NCI-H187 (cell line): ENCODE data around the gene CCDC57.

ENCODE experiments used
- DNase-seq, 2 experiments: peaks; one replicate each; lab custom pipeline; 2025; lab: John Stamatoyannopoulos, UW

Gene CCDC57

DNA sequence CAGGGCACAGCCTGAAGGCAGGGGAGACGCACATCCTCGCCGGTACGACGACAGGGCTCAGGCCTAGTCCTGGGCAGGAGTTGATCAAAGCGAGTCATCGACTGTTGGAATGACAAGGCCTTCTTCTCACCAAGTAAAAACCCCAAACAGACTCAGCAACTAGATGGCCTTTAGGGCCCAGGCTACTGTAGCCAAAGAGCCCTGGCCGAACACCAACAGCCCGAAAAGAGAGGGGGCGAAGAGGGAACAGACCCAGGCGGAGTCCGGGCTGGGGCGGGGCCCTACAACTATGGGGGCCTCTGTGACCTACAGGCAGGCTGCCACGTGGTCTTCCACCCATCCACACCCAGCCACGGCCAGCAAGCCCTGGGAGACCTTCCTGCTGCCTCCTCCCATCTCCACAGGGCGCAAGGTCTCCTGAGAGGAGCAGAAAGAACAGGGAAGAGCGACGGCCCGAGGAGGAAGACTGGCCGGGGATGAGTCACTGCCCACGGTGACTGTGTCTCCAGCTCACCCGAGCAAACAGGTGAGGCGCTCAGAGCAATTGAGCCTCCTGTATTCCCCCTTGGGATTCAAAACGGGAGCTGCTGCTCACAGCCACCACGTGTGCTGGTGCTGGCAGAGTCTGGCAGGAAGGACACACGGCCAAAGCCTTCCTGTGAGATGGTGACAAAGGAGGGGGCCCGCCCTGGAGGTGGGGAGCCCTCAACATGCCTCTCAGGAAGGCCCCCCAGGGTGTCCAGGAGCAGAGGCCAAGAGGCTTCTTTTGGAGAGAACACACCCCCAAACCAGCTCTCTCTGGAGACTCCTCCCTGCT lies 33.9 kb upstream of the CCDC57 start:
- DNase-seq = no peak

DNA sequence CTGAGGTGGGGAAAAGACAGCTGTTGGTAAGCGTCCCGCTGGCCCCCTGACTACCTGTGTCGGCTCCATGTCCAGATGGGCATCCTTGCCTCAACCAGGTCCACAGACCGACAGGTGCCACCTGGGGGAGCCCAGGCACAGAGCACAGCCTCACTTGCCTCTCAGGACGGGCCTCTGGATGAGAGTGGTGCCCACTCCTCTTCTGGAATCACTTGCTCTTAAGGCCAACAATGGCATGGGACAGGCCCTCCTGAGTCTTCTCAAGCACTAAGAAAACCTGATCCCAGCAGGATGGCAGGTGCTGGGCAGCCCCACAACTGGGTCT lies 33.4 kb upstream of the CCDC57 start:
- no peak for DNase-seq

DNA sequence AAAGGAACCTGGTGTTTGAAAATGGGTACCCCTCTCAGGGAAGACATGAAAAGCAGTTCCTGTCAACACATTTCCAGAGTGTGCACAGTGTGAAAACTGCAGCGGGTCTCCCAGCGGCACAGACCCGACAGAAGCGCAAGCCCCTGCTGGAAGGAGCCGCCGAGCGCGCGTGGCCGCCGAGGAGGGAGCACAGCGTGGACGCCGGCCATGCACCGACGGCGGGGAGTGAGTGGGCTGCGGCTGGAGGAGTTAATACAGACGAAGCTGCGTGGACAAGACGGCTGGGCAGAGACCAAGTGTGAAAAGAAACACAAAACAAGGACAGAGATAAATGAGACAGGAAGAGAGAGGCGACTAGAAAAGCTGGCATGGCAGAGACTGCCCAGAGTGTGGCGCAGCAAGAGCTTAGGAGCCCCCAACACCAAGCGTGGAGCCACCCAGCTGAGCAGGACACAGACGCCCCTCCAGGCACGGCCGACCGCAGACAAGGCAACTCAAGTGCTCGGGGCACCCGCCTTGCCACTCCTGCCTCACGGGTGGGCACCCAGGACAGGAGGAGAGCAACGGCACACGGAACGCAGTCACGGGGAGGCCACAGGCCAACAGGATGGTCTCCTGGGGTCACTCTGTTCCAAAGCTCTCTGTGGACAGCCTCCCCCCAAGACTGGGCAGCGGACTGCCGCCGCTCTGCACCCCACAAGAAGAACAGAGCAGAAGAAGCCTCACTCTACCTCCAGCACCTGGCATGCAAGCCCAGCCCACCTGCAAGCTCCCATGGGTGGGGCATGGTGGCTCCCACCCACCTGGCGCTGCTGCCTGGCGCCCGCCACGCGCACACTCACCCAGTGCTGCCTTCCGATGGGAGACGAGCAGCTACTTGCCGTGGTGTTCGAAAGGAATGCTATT lies 32.7 kb upstream of the CCDC57 start:
- no peak for DNase-seq

DNA sequence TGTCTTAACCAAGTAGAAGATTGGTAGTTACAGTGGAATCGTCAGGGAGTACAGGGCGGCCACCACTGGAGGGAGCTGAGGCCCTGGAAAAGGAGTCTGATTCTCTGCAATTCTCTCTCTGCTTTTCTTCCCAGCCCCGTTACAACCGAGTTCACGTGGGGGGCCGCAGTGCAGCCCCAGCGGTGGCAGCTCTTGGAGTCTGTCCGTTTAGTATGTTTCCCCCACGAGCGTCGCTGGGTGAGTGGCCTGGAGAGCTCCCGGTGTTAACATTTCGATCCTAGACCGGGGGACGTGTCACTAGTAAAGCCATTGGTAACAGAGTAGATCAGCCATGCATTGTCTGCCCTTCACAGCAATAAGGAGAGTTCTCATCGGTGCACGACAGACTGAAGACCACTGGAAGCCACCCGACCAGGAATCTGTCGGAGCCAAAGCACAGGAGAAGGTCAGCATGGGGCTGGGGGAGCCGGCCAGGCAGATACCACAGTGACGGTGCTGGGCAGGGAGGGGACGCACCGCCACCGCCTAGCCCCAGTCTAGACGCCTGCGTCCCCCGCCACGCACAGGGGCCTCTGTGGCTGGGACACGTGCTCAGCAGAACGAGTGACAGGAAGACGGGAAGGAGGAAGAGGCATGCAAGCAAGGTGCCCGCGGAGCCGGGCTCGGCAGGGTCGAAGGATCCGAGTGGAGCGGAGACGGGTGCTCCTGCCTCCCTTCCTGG lies 31.9 kb upstream of the CCDC57 start:
- DNase-seq = no peak

DNA sequence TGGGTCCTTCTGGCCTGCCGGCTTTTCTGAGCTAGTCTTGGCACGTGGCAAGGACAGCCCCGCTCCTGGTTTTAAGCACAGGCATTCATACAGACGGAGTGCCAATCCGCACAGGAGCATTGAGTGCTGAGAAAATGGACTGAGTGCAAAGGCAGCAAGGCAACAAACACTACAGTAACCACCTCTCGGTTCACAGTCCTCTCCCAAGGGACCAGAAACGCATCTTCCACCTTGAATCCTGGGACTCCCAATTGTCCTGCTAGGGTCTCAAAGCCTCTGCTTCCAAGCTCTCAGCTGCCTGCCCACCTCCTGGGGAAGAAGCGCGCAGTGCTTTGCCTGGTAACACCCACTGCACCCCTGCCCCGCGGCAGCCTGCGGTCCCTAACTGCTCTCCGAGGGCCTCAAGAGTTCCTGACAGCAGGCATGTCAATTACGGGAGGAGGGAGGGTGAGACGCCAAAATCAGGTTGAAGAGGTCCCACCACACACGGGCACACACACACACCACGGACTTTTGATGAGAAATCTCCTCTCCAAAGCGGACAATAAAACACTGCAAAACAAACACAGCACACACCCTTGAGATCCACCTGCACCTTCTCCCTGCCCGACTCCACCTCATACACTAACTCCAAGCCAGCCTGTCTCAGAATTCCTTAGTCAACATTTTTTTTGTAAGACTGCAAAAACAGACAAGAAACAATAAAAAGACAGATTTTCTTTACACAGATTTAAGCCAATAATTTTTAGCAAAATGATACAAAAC lies 31.2 kb upstream of the CCDC57 start:
- DNase-seq = no peak

DNA sequence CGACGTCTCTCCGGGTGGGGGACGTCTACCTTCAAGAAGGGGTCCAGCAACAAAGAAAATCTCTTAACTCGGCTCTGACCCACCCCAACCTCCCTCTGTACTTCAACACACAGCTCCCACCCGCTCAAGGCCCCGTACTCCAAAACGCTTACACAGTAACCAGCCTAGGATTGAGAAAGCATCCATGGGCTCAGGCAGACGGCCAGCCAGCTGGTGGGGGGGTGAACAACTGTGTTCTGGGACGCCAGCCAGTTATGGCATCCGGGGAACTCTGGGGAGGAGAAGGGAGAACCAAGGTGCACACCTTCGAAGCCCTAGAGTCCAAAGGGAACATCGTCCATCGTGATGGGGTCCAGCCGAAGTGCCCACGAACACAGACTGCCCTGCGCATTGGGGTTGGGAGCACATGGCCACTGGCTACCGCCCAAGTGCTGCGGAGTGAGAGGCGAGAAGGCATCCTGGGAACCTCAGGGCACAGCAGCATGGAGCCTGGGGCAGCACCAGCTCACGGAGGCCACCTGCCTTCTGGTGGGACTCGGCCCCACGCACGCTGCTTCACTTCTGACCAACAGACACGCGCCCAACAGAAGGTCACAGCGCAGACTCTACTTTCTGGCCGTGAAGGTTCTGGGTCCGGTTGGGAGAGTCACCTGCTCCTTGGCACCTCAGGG lies 30.5 kb upstream of the CCDC57 start:
- no peak for DNase-seq

DNA sequence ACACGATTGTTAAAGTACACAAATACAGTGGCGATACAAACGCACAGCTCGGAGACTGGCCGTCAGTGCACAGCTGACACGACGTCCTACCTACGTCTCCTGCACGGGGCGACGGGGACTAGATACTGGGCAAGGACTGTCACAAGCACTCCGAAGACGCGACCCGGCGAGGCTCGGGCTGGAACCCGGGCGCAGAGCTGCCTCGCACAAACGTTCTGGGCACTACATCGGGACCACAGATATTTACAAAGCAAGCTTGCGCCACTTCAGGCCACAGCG lies 30.0 kb upstream of the CCDC57 start:
- no peak for DNase-seq

DNA sequence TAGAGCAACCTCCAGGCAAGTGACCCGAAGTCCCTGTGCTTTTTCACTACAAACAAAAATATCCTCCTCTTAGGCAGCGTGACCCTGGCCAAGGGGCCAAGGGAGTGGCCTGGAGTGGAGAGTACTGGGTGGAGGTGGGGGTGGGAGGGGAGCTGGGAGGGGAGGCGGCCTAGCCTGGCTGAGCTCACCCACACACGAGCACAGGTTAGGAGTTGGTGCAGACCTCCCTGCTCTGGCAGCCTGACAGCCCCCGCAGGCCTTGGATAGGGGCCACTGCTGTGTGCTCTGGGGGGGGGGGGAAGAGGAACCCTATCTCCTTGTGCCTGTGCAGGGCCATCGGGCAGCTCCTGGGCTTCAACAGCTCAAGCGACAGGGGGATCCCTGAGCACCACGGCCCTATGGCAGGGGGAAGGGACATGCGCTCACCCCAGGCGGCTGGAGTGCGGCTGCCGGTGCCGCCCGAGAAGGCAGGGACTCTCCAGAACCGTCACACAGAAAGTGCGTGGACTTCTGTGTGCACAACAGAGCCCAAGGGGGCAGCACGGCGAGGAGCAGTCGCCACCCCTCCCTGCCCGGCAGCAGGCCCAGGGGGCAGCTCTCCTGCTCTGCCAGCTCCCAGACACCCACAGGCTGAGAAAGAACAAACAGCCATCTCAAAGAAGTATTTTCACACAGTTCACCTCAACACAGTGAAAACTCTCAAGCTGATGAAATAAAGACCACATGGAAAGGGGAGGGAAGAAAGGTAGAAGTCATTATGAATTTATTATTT lies 29.5 kb upstream of the CCDC57 start:
- DNase-seq = no peak

DNA sequence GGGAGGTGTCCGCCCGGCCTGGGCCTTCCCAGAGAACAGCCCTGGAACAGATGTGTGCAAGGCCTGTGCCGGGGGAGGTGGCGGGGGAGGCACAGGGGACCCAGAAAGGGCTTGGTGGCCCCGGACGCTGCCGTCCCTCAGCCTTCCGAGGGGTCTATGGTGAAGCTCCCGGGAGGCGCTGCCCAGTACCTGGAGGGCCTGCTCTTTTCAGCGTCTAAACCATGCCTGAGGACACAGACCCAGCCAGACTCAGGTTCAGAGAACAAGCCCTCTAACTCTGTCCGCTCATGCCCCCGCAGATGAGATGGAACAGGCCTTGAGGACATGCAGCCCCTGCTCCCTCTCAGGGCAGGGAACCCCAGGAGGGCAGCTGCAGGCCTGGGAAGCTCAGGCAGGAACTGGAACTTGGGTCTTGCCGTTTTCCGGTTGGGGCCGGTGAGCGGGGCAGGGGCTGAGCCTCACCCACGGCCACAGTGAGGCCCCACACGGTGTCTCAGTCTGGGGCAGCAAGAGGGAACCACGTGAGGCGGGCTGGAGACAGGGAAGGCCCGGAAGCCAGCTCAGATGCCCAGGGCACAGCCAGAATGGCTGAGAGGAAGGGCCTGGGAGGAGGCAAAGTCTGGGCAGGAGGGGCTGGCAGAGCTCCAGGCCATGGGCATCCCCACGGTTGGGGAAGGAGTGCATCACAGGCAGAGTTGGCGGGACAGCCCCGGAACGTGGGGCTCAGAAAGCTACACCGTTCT lies 28.7 kb upstream of the CCDC57 start:
- no peak for DNase-seq

DNA sequence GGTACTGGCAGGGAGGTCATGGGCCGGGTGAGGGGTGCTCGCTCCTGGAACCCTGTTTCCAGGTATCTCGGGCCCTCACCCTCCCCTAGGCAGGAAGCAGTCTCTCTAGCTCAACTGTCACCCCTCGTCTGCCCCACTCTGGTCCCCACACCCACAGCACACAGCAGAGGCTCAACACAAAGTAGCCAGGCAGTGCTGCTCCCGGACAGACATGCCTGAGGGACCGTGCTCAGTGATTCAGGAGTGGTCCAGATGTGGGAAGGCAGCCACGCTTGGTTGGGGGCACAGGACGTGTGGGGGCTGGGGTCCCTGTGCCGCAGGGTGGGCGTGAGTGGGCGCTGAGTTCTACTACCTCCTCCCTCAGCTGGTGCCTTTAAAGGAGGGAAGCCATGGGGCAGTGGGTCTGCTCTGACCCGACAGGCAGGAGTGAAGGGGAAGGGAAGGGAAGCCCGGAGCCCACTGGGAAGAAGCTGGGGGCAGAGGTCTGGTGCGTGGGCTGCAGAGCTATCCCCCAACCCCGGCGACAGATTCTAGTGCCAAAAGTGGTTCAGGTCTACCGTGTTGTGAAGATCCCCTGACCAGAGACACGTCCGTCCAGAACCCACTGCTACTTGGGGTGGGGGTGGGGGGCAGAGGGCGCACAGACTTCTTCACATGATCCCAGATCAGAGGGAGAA lies 28.0 kb upstream of the CCDC57 start:
- DNase-seq = no peak

DNA sequence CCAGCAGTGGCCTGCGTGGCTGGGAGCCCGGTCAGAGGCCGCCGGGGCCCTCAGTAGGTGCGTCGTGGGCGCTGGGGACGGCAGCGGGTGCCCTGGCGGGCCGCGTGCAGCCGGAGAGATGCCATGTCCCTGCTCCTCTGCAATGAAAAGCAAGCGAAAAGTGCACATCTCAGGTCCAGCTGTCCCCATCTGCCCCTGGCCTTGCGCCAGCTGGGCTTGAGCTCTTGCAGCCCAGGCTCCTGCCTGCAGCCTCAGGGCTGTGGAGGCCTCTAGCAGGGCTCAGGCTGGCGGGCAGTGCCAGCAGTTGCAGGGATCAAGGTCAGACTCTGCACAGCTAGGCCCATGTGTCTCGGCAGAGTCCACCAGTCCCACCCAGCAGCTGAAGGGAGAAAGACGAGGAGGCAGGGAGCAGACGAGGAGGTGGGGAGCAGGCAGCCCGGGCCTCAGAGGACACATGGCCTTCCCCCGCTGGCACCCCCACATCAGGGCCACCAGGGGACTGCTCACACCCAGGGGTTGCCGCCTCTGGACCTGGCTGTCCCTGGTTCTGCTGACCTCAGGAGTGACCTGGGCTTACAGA lies 27.4 kb upstream of the CCDC57 start:
- DNase-seq = no peak

DNA sequence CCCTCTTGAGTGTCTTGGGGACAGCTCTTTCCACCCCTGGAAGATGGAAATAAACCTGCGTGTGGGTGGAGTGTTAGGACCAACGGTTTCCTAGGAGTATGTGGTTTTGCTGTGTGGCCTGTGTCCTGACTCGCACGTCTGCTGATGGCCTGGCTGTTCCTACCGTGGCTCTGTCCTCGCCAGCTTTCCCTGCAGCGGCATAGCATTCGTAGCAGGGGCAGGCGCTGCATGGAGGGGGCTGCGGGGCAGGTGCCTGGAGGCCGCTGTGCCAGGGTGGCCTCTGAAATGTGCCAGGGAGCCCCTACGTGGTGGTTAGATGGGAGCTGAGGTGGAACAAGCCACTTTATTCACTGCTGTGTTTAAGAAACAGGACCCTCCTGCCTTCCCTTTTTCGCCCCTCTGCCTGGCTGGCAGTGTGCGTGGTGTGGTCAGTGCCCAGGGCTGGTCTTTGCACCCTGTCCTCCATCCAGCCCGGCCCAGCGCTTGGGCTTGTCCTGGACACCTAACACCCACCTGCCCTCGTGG lies 26.8 kb upstream of the CCDC57 start:
- DNase-seq = no peak

DNA sequence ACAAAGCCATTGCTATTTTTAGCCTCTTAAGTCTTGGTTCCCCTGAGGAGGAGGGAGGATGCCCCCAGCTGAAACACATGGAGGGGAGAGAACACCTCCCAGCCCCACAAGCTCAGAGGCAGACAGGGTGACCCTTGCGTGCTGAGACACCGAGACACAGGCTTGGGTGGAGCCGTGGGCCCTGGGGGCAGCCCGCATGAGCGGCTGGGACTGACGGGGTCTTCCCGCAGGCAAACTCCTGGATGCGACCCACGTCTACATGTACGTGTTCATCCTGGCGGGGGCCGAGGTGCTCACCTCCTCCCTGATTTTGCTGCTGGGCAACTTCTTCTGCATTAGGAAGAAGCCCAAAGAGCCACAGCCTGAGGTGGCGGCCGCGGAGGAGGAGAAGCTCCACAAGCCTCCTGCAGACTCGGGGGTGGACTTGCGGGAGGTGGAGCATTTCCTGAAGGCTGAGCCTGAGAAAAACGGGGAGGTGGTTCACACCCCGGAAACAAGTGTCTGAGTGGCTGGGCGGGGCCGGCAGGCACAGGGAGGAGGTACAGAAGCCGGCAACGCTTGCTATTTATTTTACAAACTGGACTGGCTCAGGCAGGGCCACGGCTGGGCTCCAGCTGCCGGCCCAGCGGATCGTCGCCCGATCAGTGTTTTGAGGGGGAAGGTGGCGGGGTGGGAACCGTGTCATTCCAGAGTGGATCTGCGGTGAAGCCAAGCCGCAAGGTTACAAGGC lies 26.0 kb upstream of the CCDC57 start:
- DNase-seq = peak; percentile 17 to 69

DNA sequence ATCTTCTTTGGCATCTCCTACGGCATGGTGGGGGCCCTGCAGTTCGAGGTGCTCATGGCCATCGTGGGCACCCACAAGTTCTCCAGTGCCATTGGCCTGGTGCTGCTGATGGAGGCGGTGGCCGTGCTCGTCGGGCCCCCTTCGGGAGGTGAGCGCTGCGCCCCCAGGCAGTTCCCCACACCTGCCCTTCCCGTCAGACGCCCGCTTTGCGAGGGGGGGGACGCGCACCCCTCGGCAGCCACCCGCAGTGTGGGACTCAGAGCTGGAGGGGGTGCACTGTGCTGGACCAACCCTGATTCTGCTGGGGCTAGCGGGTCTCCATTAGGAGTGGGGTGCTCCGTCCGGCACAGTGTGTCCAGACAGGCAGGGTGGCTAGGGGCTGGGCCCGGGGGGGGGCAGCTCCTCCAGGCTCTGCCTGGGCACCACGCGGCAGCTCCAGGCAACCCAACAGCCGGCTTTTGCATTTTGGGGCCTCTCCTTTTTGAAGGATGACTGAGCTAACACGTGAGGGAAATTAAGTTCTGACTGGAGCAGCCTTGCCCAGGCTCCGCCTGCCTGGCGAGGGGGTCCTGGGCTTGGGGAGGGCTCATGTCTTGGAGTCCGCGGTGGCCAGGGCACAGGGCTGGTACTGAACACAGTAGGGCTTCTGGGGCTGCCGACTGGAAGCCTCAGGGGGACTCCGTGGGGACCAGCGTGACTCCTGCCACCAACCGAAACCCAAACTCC lies 25.3 kb upstream of the CCDC57 start:
- DNase-seq = no peak

DNA sequence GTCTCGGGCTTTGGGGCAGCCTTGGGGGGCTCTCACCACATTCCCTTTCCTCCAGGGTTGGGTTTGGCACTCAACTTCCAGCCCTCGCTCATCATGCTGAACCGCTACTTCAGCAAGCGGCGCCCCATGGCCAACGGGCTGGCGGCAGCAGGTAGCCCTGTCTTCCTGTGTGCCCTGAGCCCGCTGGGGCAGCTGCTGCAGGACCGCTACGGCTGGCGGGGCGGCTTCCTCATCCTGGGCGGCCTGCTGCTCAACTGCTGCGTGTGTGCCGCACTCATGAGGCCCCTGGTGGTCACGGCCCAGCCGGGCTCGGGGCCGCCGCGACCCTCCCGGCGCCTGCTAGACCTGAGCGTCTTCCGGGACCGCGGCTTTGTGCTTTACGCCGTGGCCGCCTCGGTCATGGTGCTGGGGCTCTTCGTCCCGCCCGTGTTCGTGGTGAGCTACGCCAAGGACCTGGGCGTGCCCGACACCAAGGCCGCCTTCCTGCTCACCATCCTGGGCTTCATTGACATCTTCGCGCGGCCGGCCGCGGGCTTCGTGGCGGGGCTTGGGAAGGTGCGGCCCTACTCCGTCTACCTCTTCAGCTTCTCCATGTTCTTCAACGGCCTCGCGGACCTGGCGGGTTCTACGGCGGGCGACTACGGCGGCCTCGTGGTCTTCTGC lies 24.6 kb upstream of the CCDC57 start:
- no peak for DNase-seq

DNA sequence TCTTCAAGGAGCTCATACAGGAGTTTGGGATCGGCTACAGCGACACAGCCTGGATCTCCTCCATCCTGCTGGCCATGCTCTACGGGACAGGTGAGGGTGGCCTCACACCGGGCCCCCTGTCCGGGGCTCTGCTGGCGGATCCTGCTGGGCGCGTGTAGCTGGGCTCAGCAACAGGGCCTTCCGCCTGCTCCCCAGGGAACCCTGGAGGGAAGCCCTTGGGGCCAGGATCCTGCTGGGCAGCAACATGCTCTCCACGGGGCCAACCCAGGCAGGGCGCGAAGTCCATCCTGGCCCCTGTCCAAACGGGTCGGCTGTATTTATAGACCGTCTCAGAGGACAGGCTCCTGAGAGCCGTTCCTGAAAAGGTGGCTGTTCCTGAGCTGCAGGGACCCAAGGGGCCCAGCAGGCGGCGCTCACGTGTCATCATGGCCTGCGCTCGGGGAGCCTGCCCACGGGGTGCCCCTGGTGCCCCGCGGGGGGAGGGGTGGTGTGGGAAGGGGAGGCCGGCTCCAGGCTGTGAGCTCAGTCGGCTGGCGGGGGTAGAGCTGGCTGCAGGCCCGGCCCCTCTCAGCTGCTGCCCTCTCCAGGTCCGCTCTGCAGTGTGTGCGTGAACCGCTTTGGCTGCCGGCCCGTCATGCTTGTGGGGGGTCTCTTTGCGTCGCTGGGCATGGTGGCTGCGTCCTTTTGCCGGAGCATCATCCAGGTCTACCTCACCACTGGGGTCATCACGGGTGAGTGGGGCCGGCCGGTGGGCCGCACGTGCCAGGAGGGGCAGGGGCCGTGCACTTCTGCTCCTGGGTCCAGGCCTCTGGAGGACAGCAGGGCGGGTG lies 23.7 kb upstream of the CCDC57 start:
- peak in 1 of 2 experiments; percentile 47 for DNase-seq
